GM15510 (cell line): ENCODE results near the gene SLC9A3.

Experiments
- POLR2A ChIP-seq: IDR thresholded peaks from 3 replicates; pipeline ENCODE4 v1.6.1; 2011; ENCODE audit warnings: borderline replicate concordance; ENCODE audit not compliant: insufficient read length; ENCODE audit errors: extremely low read depth

SLC9A3 gene

DNA sequence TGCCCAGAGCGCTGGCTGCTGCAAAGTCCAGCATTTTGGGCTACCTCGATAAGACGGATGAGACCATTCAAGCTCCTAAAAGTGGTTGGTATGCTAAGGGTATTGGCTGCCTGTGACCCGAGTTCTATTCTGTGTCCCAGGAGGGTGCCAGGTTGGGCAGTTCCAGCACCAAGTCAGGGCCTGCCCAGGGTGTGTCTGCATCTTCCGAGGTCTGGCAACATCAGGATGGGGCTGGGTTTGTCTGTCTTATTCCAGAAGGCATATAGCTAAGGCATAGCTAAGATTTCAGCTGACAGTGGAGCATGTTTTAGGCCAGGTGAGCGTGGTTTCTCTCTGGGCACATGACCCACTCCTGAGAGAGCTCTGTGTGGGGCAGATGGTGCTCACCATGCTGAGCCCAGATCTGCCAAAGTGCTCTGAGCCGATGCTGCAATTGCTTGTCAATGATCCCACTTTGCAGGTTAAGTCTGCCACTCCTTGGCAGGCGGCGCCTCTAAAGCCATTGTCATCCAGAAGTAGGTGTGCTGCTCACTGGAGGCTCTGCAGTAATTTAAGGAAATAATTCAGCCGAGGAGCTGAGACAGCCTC is 7.8 kb downstream of the SLC9A3 start:
- TF ChIP-seq POLR2A: no peak

DNA sequence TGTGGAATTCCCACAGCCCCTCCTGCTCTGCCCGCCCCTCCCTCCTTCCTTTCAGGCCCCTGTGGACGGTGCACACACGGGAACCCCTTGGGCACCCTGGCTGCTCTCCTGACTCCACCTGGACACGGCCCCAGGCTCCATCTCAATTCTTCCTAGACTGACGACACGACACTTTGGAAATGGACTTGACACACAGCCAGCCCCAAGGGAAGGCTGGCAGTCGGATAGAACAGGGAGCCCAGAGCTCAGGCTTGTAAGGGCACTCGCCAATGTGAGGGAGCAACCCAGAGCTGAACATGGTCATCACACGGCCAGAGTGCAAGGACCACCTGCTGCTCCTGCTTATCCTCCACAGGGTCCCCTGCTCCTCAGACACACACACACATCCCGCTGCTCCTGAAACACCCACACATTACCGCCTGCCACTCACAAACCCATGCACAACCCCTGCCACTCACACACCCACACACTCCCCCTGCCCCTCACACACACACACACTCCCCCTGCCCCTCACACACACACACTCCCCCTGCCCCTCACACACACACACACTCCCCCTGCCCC is 8.9 kb downstream of the SLC9A3 start:
- TF ChIP-seq POLR2A: no peak

DNA sequence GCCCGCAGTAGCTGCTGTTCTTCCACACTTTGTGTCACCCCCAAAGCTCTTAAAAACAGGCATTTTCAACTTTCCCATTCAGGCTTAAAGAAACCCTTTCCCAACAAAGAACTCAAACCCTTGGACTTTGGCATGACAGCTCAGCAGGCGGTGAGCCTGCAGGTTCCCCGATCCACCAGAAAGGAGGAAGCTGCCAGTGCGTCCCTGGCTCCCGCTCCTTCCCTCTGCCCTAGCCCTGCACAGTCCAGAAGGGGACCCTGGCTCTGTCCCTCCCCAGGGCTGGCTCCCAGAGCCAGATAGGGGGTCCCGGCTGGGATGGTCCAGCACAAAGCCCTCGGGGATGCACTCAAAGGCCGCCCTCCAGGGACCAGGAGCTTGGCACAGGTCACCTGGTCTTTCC is 9.6 kb downstream of the SLC9A3 start:
- no peak for TF ChIP-seq POLR2A

DNA sequence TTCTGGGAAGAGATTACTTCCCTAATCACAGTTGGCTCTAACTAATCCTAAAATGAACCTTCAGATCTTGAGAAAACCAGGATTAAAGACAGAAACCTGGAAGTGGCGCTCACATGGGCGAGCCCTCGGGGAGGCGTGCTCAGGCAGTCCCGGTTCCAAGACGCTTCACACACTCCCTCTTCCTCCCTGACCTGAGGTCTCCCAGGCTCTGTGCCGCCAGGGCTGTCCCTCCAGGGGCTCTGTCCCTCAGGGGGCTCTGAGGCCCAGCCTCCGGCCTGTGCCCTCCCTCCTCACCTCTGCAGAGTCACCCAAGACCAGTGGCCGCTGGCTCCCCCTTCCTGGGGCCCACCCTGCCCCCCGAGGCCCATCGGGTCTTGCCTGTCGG is 10.2 kb downstream of the SLC9A3 start:
- no peak for TF ChIP-seq POLR2A

DNA sequence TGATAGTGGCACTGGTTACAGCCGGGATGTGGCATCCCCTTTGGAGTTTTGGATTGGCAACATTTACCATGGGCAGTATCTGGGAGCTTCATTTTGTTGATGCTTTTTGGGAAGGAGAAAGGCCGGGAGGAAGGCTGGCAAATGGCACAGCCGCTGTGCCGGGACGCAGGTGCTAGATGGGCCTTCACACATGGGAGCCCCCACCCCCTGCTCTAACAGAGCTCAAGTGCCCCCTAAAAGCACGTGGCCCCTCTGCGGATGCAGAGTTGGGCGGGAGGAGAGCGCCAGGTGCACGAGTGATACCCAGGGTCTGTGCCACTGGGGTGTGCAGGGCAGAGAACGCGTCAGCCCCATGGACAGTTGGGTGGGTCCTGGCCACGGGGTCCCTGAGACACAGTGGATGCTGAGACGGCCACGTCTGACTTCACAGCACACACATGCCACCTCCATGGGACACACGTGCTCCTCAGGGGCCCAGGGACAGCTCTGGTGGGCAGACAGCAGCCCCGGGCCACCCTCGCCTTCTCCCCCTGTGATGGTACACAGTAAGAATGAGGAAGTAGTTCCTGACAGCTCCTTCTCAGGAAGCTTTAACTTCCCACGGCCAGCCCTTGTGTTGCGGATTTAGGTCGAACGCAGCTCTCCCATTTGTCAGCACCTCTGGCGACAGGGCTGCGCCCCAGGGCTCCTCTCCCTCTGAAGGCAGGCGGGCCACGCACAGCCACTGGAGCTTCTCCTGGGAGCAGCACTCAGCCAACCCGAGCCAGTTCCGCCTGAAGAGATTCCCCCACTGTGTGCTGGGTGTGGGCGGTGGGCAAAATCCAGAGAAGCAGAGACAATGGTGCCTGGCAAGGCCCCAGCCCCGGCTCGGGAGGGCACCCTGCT is 10.8 kb downstream of the SLC9A3 start:
- TF ChIP-seq POLR2A: no peak

DNA sequence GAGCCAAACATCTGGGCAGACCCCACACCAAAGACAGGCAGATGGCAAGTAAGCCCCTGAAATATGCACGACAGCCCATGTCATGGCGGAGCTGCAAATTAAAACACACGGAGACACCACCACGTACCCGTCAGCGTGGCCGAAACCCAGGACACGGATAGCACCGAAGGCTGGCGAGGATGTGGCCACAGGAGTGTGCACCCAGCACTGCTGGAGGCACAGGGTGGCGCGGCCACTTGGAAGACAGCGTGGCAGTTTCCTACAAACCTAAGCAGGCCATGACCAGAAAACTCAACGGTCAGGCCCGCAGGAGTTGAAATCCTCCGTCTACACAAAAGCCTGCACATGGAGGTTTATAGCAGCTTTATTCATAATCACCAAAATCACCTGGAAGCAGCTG is 12.8 kb downstream of the SLC9A3 start:
- TF ChIP-seq POLR2A: no peak

DNA sequence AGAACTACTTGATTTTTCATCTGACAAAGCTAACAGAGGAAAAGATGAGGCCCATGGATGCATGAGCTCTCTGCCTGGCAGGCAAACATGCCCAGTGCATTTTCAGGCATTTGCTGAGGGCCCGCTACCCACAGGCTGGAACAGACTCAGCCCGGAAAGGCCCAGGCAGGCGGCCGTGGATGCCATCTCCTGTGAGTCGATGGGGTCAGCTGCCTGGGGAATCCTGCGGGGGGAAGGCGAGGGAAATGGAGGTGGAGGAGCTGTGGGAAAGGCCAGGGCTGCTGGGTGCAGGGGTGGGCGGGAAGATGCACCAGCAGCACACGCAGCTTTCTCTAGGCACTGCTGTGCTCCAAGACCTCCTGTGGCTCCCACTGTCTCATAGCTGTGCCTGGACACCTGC is 13.7 kb downstream of the SLC9A3 start:
- no peak for TF ChIP-seq POLR2A

DNA sequence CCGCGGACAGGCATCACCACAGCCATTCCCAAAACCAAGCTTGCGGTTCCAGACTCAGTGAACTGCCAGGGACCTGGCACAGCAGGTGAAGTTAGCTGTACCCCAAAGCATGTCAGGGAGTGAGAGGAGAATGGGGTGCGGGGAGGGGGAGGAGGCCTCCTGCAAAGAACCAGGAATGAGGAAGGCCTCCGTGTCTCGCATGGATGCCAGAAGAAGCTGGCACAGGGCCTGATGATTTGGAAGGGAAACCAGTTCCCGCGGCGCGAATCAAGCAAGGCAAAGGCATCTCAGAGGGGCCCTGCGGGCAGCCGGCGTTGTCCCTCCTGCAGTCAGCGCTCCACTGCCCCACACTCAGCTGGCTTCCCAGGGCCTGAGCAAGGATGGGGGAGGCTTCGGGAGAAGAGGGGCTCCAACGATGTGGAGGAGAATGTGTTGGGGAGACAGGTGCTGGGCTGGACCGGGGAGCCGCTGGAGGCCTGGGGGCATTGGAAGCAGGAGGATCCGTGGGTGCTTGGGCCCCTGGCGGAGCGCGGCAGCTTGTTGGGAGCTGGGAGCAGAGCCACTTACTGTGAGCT is 14.6 kb downstream of the SLC9A3 start:
- TF ChIP-seq POLR2A: no peak

DNA sequence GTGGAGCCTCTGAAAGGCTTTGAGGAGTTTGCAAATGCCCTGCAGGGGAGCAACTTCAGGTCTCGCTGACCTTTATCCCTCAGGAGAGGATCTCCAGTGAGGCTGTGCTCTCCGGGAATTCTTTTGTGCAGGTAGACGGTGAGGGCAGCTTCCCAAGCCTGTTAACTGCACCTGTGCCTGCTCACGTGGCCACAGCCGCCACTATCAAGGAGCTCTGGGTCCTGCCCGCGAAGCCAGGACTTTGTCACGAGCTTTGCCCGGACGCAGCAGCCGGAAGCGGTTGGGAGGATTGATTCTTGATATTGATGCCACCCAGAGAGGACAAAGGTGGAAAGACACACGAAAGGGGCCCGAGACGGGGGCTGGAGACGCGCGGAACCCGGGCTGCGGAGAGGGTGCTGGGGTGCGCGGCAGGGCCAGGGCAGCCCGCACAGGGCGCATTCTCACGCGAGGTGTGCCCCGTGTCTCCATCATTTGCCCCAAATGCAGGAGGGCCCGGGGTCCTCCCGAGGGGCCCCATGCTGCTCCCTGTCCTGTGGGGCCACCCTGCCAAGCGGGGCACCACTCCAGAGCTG is 18.2 kb downstream of the SLC9A3 start:
- TF ChIP-seq POLR2A: no peak

DNA sequence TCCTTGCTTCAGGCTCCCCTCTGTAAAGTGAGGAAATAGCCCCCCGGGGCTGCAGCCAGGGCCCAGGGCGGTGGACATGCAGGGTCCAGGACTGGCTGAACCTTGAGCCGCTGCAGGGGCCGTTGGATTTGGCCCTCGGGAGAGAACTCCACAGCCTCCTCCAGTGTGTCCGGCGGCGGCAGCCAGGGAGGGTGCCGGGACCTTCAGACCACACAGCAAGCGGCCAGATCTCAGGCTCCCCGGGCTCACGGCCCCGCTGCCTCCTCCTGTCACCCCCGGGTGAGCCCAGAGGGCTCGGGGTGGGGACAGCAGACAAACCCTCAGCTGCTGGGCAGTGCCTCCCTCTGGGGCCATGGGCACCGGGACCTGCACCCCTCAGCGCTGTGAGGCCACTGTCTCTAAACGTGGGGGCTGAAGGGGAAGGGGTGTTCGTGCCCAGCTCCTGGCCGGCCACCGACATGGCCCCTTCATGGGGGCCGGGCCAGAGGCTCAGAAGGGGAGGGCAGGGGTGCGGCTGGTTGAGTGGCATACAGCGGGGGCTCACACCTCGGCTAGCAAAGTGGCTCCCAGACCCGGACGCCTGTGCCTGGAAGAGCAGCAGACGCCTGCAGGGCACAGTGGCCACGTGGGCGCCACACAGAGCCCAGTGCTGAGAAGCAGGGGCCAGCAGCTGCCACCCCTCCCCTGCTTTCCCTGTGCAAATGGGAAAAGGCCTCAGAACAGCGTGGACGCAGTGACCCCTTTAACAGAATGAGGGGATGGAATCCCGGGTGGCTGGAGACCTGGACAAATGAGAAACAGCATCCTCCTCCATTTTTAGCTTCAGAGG is 19.7 kb downstream of the SLC9A3 start:
- TF ChIP-seq POLR2A: no peak

DNA sequence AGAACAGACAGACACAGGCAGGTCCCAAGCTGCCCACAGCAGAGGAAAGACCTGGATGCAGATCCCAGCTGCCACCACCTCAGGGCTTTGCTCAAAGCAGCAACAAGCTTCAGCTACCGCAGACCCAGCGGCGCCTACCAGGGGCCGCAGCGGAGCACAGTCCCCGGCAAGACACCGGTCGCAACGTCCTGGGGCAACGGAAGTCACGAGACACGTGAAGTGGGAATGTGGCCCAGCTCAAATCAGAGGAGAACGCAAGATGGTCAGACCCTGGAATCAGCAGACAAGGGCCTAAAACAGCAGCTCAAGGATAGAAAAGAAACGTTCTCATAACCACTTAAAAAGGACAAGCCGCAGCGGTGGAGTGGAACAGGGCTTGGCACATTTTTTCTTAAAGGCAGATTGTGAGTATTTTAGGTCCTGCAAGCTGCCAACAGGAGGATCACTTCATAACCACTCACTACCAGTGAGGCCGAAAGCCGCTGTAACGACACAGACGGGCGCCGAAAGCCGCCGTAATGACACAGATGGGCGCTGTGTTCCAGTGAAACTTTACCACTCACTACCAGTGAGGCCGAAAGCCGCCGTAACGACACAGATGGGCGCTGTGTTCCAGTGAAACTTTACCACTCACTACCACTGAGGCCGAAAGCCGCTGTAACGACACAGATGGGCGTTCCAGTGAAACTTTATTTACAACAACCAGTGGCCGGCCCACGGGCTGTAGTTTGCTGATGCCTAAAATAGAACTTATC is 21.7 kb downstream of the SLC9A3 start:
- TF ChIP-seq POLR2A: no peak

DNA sequence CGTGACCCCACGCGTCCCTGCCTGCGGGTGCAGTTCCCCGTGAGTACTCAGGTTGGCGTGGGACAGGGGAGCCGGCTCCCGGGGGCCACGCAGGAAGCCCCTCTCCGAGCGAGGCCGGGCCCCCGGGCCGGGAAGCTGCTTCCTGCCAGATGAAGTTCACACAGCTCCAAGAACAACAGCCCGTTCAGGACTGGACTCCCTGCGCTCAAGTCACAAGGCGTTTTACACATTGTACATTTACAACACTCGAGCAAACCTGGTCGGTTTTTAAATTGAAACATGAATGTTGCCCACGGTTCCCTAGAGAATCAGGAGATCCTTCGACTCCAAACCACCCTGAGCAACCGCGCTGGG is 22.4 kb downstream of the SLC9A3 start:
- no peak for TF ChIP-seq POLR2A

DNA sequence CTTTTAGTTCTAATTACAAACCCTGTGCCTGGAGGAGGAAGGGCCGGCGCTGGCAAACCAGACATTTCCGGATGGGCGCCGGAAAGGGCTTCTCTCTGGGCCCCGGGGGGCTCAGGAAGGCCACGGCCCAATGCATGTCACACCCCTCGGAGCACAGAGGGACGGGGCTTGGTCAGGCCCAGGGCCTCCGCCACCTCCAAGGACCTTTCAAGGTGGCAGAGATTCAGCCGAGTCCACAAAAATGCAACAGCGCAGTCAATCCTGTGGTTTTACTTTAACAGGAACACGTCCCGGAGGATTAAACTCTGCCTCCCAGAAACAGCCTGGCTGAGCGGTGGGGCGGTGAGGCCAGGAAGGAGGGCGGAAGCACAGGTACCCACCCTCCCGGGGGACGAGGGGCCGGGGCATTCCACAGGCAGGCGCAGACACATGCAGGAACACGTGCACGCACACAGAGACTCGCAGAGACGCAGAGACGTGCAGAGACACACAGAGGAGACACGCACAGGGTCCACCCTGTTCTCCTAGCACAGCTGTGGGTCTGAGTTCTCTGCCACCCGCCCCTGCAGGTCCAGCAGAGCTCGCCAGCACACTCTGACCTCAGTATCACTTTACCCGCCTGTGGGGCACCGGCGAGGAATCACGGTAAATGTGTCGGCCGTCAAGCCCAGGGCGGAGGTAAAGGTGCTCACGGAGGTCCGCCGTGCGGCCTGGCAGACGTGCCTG is 23.0 kb downstream of the SLC9A3 start:
- TF ChIP-seq POLR2A: no peak
